ENCODE data around the gene PPM1D.
"Not testable (repeated sequence)": the region's sequence is repeated elsewhere in the genome, so short reads cannot be mapped to it uniquely, and the experiment has no call there.

The PPM1D gene

GRCh38 chr17:60623415-60623814 lies 23.4 kb downstream of the PPM1D start:
- DNase-seq = no peak

- DNase-seq = no peak
These were observed 27.1 kb downstream of the PPM1D start for GRCh38 chr17:60627124-60627523.

- no peak for DNase-seq
These were observed 28.4 kb downstream of the PPM1D start for GRCh38 chr17:60628252-60628889.

- no peak for DNase-seq
These were observed 29.1 kb downstream of the PPM1D start for GRCh38 chr17:60629120-60629519.

GRCh38 chr17:60630352-60630751 lies 30.4 kb downstream of the PPM1D start:
- DNase-seq = no peak

GRCh38 chr17:60631119-60631518 lies 31.1 kb downstream of the PPM1D start:
- no peak for DNase-seq

- DNase-seq = no peak
These were observed 37.7 kb downstream of the PPM1D start for GRCh38 chr17:60637683-60638082.

- DNase-seq = no peak
These were observed 39.0 kb downstream of the PPM1D start for GRCh38 chr17:60639019-60639330.

GRCh38 chr17:60640503-60640902 lies 40.5 kb downstream of the PPM1D start:
- DNase-seq = no peak

GRCh38 chr17:60641126-60641525 lies 41.1 kb downstream of the PPM1D start:
- no peak for DNase-seq

- DNase-seq = peak; percentile 5
These were observed 41.8 kb downstream of the PPM1D start for GRCh38 chr17:60641810-60642220.

- DNase-seq = peak; percentile 48
These were observed 46.0 kb downstream of the PPM1D start for GRCh38 chr17:60645918-60646523.

- DNase-seq = no peak
These were observed 46.7 kb downstream of the PPM1D start for GRCh38 chr17:60646701-60647100.

- no peak for DNase-seq
These were observed 47.7 kb downstream of the PPM1D start for GRCh38 chr17:60647705-60648104.

- no peak for DNase-seq
These were observed 52.7 kb downstream of the PPM1D start for GRCh38 chr17:60652454-60653247.

GRCh38 chr17:60653569-60653968 lies 53.6 kb downstream of the PPM1D start:
- no peak for DNase-seq

- DNase-seq = no peak
These were observed 56.5 kb downstream of the PPM1D start for GRCh38 chr17:60656499-60656898.

- DNase-seq = no peak
These were observed 59.2 kb downstream of the PPM1D start for GRCh38 chr17:60659156-60659555.

GRCh38 chr17:60661489-60661888 lies 61.5 kb downstream of the PPM1D start:
- DNase-seq = no peak

- no peak for DNase-seq
These were observed 64.0 kb downstream of the PPM1D start for GRCh38 chr17:60664022-60664421.

- no peak for DNase-seq
These were observed 65.6 kb downstream of the PPM1D start for GRCh38 chr17:60665602-60666001.

GRCh38 chr17:60668741-60669140 lies 68.7 kb downstream of the PPM1D start:
- not testable (repeated sequence) for DNase-seq

- no peak for DNase-seq
These were observed 71.5 kb downstream of the PPM1D start for GRCh38 chr17:60671482-60671881.

- DNase-seq = not testable (repeated sequence)
These were observed 74.6 kb downstream of the PPM1D start for GRCh38 chr17:60674637-60675036.
